T-helper 1 cell (primary cell): ENCODE results near the gene ENOX1.

Experiments used
- DNase-seq, 5 donors: peaks; one replicate each; pipeline ENCODE4 v3.0.0-alpha.2; 2012 to 2020

Gene ENOX1

GRCh38 chr13:43339145-43339804, 447.5 kb downstream of the ENOX1 start:
- no peak for DNase-seq

- no peak for DNase-seq
Measured at GRCh38 chr13:43335764-43336163, 451.0 kb downstream of the ENOX1 start.

GRCh38 chr13:43333176-43333575, 453.6 kb downstream of the ENOX1 start:
- no peak for DNase-seq

GRCh38 chr13:43331672-43332071, 455.1 kb downstream of the ENOX1 start:
- DNase-seq = no peak

- no peak for DNase-seq
Measured at GRCh38 chr13:43329702-43330101, 457.1 kb downstream of the ENOX1 start.

GRCh38 chr13:43328907-43329306, 457.9 kb downstream of the ENOX1 start:
- DNase-seq = no peak

GRCh38 chr13:43326100-43326499, 460.7 kb downstream of the ENOX1 start:
- no peak for DNase-seq

- DNase-seq = no peak
Measured at GRCh38 chr13:43325636-43326035, 461.1 kb downstream of the ENOX1 start.

- no peak for DNase-seq
Measured at GRCh38 chr13:43324129-43324528, 462.6 kb downstream of the ENOX1 start.

GRCh38 chr13:43319617-43320444, 466.9 kb downstream of the ENOX1 start:
- no peak for DNase-seq

- DNase-seq = no peak
Measured at GRCh38 chr13:43316946-43317353, 469.8 kb downstream of the ENOX1 start.

- no peak for DNase-seq
Measured at GRCh38 chr13:43316281-43316680, 470.5 kb downstream of the ENOX1 start.

- DNase-seq = no peak
Measured at GRCh38 chr13:43315522-43315921, 471.2 kb downstream of the ENOX1 start.

- no peak for DNase-seq
Measured at GRCh38 chr13:43309311-43309710, 477.5 kb downstream of the ENOX1 start.

GRCh38 chr13:43307921-43308433, 478.8 kb downstream of the ENOX1 start:
- DNase-seq = no peak

- DNase-seq = no peak
Measured at GRCh38 chr13:43307221-43307920, 479.4 kb downstream of the ENOX1 start.

- DNase-seq = no peak
Measured at GRCh38 chr13:43306372-43306771, 480.4 kb downstream of the ENOX1 start.

GRCh38 chr13:43305416-43305815, 481.4 kb downstream of the ENOX1 start:
- DNase-seq = no peak

- DNase-seq = no peak
Measured at GRCh38 chr13:43304945-43305344, 481.8 kb downstream of the ENOX1 start.

- DNase-seq = no peak
Measured at GRCh38 chr13:43304449-43304848, 482.3 kb downstream of the ENOX1 start.

GRCh38 chr13:43303033-43303729, 483.6 kb downstream of the ENOX1 start:
- DNase-seq = peak in 1 of 5 donors; percentile 12

- DNase-seq = no peak
Measured at GRCh38 chr13:43301346-43301969, 485.3 kb downstream of the ENOX1 start.
